K562 (cell line): ENCODE results near the gene HS3ST3B1. TPM values are rescaled to one million over a fixed set of nuclear protein-coding genes. Genes with fewer than 3 reads are reported as not detected.

Experiments used
- GATAD2A ChIP-seq: fragments of 450-650 bp; IDR thresholded peaks from 2 replicates; pipeline ENCODE4 v1.6.1; 2017
- MAX ChIP-seq: sonication (generic); formaldehyde crosslinking; IDR thresholded peaks from 2 replicates; pipeline ENCODE4 v1.9.0; 2022; ENCODE audit warnings: mild to moderate bottlenecking, missing genetic modification reagents
- PTBP1 ChIP-seq: fragments of 200-400 bp; formaldehyde crosslinking; IDR thresholded peaks from 2 replicates; pipeline ENCODE4 v1.6.1; 2017; ENCODE audit warnings: low read depth, low read length
- RAD51 ChIP-seq: fragments of 450-650 bp; IDR thresholded peaks from 2 replicates; pipeline ENCODE4 v1.7.1; 2016; ENCODE audit warnings: low read depth, mild to moderate bottlenecking, borderline replicate concordance
- ZBTB2 ChIP-seq: fragments of 450-650 bp; IDR thresholded peaks from 2 replicates; pipeline ENCODE4 v1.6.1; 2016; ENCODE audit warnings: antibody characterized with exemption
- ZNF318 ChIP-seq, 2 experiments: fragments of 450-650 bp; IDR thresholded peaks; 2 replicates each; pipeline ENCODE4 v1.6.1; 2016; ENCODE audit warnings: mild to moderate bottlenecking in 2 of 2, borderline replicate concordance in 1 of 2, low read depth in 1 of 2, moderate library complexity in 1 of 2
- polyA plus RNA-seq, 8 experiments: library from polyadenylated mRNA; depleted of rRNA in 4 of 8; stranded (reverse) in 5 of 8; unstranded in 3 of 8; fragments of >200 nt; fragmentation: Nextera tagmentation in 2 of 8; fragmentation: Illumina TruSeq in 1 of 8; extraction: Ambion mirVana in 2 of 8; extraction: Trizol in 1 of 8; gene quantifications; 2 replicates each; pipeline versions ENCODE4 v1.2.1 to v1.2.3, GENCODE V29; 2011 to 2014; ENCODE audit warnings: inconsistent platforms in 1 of 8, missing spikeins in 1 of 8
- total RNA-seq, 7 experiments: library from RNA; depleted of rRNA in 6 of 7; stranded (reverse); fragments of >200 nt in 6 of 7; fragmentation: Illumina TruSeq in 2 of 7; extraction: Trizol in 2 of 7; gene quantifications; 2 replicates each; pipeline versions ENCODE4 v1.2.1 to v1.2.3, GENCODE V29; 2011 to 2021; ENCODE audit warnings: low replicate concordance in 1 of 7

The HS3ST3B1 gene
- total and polyA plus RNA-seq, 9 of the 15 experiments (the other 6 are each of a cell fraction or from before 2014, with no cell fraction given): 1.9 to 12.9 (median 3.7) TPM

GRCh38 chr17:14300575-14301278, at the start of gene HS3ST3B1 (continued):
- TF ChIP-seq ZNF318 (IDR thresholded peaks at IDR 0.05; ENCODE audit: borderline replicate concordance in 1 of 2, low read depth in 1 of 2) (0 out of 4 replicates have a peak, but pooled peaks of 1 of the 2 experiments have one; percentile 30), PTBP1 (no peak), ZBTB2 (0 out of 2 replicates have a peak, but pooled peaks have one; percentile 22), MAX (CRISPR knock-in tag) (peak; percentile 24; the same call in 1 of the 2 replicates), RAD51 (no peak), GATAD2A (0 out of 2 replicates have a peak, but pooled peaks have one; percentile 17)
